NCI-H2081 (cell line): ENCODE results near the gene RPTOR.
"Not testable (repeated sequence)": the region's sequence is repeated elsewhere in the genome, so short reads cannot be mapped to it uniquely, and the experiment has no call there.

Experiments used
- DNase-seq, 2 experiments: peaks; one replicate each; lab custom pipeline; 2025; lab: John Stamatoyannopoulos, UW

Gene RPTOR, protein sequence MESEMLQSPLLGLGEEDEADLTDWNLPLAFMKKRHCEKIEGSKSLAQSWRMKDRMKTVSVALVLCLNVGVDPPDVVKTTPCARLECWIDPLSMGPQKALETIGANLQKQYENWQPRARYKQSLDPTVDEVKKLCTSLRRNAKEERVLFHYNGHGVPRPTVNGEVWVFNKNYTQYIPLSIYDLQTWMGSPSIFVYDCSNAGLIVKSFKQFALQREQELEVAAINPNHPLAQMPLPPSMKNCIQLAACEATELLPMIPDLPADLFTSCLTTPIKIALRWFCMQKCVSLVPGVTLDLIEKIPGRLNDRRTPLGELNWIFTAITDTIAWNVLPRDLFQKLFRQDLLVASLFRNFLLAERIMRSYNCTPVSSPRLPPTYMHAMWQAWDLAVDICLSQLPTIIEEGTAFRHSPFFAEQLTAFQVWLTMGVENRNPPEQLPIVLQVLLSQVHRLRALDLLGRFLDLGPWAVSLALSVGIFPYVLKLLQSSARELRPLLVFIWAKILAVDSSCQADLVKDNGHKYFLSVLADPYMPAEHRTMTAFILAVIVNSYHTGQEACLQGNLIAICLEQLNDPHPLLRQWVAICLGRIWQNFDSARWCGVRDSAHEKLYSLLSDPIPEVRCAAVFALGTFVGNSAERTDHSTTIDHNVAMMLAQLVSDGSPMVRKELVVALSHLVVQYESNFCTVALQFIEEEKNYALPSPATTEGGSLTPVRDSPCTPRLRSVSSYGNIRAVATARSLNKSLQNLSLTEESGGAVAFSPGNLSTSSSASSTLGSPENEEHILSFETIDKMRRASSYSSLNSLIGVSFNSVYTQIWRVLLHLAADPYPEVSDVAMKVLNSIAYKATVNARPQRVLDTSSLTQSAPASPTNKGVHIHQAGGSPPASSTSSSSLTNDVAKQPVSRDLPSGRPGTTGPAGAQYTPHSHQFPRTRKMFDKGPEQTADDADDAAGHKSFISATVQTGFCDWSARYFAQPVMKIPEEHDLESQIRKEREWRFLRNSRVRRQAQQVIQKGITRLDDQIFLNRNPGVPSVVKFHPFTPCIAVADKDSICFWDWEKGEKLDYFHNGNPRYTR (N-terminal part only)

DNA sequence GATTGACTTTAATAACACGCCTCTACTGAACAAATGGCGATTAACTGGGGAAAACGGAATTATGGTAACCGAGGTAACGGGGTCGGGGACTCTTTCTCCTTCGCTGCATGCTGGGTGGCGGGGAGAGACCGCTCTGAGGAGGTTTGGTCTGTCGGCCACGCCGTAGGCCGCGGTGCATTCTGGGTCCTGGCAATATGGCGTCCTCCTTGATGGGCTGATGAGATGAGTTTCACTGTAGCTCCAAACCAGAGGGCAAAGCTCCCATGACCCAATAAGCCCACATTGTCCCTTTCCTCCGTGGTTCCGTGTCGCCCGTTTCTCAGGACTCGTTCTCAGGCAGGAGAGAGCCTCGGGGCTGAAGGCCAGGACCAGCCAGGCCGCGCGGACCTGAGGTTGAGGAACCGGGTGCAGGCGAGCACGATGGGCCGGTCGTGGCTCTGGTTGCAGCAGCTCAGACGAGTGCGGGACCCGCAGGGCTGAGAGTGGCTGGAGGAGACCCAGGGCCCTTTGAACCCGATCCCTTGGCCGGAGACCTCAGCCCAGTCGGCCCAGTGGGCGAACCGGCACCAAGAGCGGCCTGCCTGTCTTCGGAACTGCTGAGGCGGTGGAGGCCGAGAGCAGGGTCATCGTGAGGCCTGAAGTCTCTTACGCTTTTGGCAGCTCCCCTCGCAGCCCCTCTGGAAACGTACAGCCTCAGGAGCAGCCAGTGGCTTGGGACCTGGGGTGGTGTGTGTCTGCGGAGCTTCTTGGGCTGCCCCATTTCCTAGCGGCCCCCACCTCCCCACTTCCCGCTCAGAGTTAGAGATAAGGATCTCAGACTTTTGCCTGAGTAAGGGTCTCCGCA is at the start of gene RPTOR:
RPTOR (plus strand) TSS at position 184 of the 844 bp plus-strand sequence. CDS start 792 bp downstream, outside the sequence.
- peak; percentile 95 for DNase-seq

DNA sequence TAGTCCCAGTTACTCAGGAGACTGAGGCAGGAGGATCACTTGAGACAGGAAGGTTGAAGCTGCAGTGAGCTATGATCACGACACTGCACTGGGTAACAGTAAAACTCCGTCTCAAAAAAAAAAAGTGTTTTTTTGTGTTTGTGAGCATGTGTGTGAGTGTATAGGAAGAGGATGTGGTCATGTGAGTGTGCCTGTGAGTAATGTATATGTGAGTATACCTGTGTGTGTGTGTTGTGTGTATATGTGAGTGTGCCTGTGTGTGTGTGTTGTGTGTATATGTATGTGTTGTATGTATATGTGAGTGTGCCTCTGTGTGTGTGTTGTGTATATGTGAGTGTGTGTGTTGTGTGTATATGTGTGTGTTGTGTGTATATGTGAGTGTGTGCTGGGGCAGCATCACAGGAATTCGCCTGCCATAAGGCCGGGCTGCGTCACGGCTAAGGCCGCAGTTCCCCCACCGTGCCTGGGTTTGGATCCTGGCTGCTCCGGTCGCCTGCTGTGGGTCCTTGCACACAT is 46.9 kb upstream of the RPTOR start:
- DNase-seq, result no peak

GRCh38 chr17:80498242-80498919 is 46.3 kb upstream of the RPTOR start:
- no peak for DNase-seq

- no peak for DNase-seq
Observed at GRCh38 chr17:80498920-80499410, 45.7 kb upstream of the RPTOR start.

DNA sequence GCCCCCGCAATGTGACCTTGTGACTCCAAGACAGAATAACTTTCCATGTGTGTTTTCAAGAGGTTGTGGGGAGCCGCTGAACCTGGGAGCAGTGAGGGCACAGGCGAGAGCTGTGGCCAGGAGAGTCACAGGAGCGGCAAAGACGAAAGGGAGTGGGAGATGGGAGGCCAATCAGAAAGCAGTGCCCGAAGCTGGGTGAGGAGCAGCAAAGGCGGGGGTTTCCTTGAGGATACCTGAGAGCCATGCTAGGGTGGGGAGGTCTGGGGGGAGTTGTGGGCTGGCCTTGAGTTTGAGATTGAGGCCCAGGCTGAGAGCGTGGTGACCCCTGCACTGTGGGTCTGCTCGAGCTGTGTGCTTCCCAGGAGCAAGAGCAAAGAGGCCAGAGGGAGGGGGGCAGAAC is 45.1 kb upstream of the RPTOR start:
- no peak for DNase-seq

DNA sequence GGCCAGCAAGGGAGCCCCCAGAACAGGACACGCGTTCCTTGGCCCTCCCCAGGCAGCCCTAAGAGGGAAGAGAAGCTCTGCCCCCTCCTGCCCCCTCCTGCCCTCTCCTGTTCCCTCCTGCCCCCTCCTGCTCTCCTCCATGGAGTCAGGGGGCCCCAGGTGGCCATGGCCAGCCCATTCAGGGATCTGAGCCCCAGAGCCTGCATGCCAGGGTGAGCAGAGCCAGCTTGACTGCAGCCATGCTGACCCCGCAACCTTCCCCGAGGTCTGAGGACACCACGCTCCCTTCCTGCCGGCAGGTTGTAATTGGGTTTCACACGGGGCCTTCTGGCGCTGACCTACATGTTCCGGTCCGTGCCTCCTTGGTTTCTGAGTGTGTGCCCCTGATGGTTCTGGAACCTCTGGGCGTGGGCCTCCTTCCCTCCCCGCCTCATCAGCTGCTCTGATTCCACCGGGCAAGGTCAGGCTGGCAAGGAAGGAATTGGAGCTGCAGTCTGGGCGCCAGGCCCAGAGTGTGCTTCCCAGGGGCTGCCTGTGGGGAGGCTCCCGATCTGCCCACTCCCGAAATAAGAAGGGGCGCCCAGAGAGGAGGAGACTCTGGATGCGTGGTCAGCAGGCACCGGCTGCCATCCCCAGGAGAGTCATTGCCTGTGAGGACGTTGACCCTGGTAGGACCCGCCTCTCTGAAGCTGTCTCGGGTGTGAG is 44.5 kb upstream of the RPTOR start:
- no peak for DNase-seq

- DNase-seq, result no peak
Observed at GRCh38 chr17:80501741-80502577, 42.7 kb upstream of the RPTOR start.

GRCh38 chr17:80502578-80502877 is 42.1 kb upstream of the RPTOR start:
- DNase-seq, result no peak

- no peak for DNase-seq
Observed at GRCh38 chr17:80503031-80503430, 41.6 kb upstream of the RPTOR start.

DNA sequence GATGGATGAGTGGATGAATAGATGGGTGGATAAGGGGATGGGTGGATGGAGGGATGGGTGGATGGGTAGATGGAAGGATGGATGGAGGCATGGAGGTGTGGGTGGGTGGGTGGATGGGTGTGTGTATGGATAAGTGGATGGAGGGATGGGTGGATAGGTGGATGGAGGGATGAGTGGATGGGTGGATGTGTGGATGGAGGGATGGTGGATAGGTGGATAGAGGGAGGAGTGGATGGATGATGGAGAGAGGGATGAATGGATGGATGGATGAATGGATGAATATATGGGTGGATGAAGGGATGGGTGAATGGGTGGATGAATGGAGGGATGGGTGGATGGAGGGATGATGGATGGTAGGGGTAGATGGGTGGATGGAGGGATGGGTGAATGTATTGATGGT is 40.7 kb upstream of the RPTOR start:
- no peak for DNase-seq

GRCh38 chr17:80504686-80505413 is 39.8 kb upstream of the RPTOR start:
- DNase-seq, result no peak

- not testable (repeated sequence) for DNase-seq
Observed at GRCh38 chr17:80507177-80507576, 37.5 kb upstream of the RPTOR start.

DNA sequence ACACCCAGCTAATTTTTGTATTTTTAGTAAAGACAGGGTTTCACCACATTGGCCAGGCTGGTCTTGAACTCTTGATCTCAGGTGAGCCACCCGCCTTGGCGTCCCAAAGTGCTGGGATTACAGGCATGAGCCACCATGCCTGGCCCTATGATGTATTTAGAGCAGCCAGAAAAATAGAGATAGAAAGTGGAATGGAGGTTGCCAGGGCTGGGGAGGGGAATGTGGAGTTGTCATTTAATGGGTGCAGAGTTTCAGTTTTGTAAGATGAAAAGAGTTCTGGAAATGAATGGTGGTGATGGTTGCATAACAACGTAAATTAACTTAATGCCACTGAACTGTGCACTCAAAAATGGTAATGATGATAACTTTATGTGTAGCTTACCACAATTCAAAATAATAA is 36.7 kb upstream of the RPTOR start:
- no peak for DNase-seq

GRCh38 chr17:80509311-80509710 is 35.3 kb upstream of the RPTOR start:
- no peak for DNase-seq

DNA sequence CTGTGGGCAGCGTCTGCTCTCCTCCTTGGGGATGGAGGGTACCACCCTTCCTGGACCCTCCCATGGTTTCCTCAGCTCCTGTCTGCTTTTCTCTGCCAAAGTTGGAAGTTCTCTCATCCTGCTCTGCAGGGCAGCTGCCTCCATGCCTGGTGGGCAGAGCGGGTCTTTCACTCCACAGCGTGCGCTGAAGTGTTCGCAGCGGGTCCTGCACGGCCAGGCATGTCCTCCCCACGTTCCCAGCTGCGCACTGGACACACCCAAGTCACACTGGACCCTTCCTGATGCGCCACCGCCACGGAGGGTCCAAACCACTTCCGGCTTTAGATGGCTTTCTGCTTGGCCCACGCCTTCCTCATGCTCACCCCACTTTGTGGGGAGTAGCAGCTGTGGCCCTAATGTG is 34.5 kb upstream of the RPTOR start:
- DNase-seq, result no peak

DNA sequence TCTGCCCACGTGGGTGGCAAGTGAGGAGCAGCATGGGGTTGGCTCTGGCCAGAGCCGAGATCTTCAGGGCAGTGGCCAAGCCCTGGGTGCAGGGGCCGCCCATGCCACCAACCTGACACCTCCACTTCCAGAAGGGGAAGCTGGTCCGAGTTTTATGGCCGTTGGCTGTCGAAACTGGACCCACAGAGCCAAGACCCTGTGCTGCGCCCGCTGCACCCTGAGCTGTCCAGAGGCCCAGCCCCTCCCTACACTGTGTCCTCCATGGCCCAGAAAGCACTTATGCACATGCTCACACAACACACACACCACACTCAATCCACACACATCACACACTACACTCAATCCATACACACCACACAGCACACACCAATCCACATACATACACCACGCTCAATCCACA is 33.9 kb upstream of the RPTOR start:
- DNase-seq, result no peak

DNA sequence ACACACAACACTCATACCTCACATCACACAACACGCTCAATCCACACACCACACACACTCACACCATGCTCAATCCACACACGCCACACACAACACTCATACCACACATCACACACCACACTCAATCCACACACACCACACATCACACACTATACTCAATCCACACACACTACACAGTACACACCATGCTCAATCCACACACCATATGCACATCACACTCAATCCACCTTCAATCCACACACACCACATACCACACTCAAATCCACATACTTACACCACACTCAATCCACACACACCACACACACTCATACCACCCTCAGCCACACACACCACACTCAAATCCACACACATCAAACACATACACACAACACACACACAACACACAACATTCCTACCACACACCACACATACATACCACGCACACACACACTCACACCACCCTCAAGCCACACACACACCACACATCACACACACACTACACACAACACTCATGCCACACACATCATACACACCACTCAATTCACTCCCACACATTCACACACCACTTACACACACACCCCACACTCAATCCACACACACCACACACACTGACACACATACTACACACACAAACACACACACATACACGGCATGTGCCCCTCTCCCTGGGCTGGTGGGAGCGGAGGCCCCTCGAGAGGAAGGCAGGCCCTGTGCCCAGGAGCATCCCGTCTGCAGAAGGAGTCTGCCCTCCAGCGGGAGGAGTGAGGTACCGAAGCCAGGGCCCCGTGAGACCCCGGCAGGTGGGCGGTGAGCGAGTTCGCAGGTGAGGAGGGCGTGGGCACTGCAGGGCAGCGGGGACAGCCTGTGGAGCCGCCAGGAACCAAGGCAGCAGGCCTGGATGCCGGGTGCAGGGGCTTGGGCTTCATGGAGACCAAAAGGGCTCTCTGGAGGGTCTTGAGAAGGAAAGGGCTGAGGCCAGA is 33.1 kb upstream of the RPTOR start:
- no peak for DNase-seq

DNA sequence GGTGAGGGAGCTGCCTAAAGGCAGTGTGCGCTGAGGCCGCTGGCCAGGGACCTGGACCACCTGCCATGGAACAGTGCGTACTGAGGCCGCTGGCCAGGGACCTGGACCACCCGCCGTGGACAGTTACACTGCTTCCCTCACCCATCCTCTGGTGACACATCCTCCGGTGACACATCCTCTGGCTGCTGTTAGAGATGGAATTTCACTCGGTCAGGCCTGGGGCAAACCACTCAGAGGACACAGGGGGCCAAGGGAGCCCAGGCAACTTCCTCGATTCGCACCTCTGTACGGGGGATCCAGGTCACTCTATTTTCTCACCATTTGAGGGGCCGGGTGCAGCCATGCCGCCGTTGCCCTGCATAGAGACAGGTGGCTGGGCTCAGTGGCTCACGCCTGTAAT is 32.4 kb upstream of the RPTOR start:
- no peak for DNase-seq
